ENCODE results near the gene BBC3.

BBC3 gene

DNA sequence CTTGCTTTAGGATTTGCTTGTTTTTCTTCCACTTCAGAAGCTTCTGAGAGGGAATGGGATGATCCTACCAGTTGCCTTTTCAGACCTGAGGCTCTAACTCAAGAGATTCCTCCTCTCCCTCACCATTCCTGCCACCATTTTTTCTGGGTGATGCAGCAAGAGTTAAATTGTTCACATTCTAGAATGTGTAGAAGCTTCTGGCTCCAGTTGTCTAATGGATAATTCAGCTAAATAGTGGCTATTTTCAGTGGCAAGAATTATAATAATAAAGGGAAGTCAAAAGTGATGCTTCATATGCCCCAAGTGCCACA, 20.9 kb downstream of the BBC3 start:
- H3K4me1 ChIP-seq (ENCODE audit: control insufficient read depth in 1 of 2, insufficient read depth in 2 of 2, low read length in 2 of 2), result peaks cover 0 to 5% of the 10 kb centered on the region in 2 donors
- H3K36me3 ChIP-seq (ENCODE audit: control insufficient read depth in 1 of 2, insufficient read depth in 2 of 2, low read length in 2 of 2), result peaks cover 16 to 23% of the 10 kb centered on the region in 2 donors
- no peaks in the 10 kb centered on the region for H3K27me3 ChIP-seq (ENCODE audit: low read depth, low read length)
- no peaks in the 10 kb centered on the region for H3K9me3 ChIP-seq (ENCODE audit: control insufficient read depth in 1 of 2, low read length in 2 of 2)
- no peak overlapping the region for H3K4me3 ChIP-seq (ENCODE audit: low read depth in 1 of 2, low read length in 2 of 2)
- H3K27ac ChIP-seq (ENCODE audit: low read length), result peak overlapping the region; percentile 3

DNA sequence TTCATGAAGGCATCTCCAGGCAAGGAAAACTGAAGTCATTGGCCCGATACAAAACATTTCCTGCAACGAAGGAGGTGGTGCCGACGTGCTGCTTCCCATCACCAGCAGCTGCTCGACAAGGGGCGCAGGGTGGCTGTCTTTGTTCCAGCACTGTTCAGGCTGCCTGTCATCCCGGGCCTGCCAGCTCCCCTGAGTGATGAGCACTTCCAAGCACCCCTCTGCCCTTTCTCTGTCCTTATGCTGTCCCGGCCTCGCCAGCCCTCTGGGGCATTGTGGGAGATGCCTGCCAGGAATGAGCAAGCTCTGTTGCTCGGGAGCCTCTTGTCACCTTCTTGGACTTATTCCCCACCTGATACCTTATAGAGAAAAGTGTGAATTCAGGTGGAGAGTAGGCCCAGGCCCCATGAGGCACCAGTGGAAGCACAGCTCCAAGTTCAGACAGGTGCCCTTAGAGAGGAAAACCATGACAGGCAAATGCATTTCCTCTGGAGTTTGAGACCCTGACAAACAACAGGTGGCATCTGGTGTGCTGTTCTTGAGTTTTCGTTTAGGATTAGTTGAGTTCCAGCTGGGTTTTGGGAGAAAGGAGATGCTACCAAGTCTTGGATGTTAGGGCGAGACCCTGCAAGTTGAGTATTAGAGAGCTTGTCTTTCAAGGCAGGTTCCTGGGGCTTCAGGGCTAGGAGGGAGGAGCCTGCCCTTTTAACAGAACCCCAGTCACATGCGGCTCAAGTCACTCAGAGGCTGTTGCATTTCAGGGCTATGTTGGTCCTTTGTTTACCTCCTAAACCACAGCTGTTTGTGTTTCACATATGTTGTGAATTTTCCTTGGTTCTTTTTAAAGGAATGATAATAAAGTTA, 21.4 kb downstream of the BBC3 start:
- H3K27ac ChIP-seq (ENCODE audit: low read length), result no peak overlapping the region
- H3K4me1 ChIP-seq (ENCODE audit: control insufficient read depth in 1 of 2, insufficient read depth in 2 of 2, low read length in 2 of 2), result peaks cover 0 to 5% of the 10 kb centered on the region in 2 donors
- H3K4me3 ChIP-seq (ENCODE audit: low read depth in 1 of 2, low read length in 2 of 2), result no peak overlapping the region
- H3K9me3 ChIP-seq (ENCODE audit: control insufficient read depth in 1 of 2, low read length in 2 of 2), result no peaks in the 10 kb centered on the region
- peaks cover 22 to 29% of the 10 kb centered on the region in 2 donors for H3K36me3 ChIP-seq (ENCODE audit: control insufficient read depth in 1 of 2, insufficient read depth in 2 of 2, low read length in 2 of 2)
- no peaks in the 10 kb centered on the region for H3K27me3 ChIP-seq (ENCODE audit: low read depth, low read length)

GRCh38 chr19:47203254-47203653, 27.7 kb downstream of the BBC3 start:
- no peaks in the 10 kb centered on the region for H3K27me3 ChIP-seq (ENCODE audit: low read depth, low read length)
- peaks cover 17 to 29% of the 10 kb centered on the region in 2 donors for H3K36me3 ChIP-seq (ENCODE audit: control insufficient read depth in 1 of 2, insufficient read depth in 2 of 2, low read length in 2 of 2)
- H3K27ac ChIP-seq (ENCODE audit: low read length), result no peak overlapping the region
- H3K4me1 ChIP-seq (ENCODE audit: control insufficient read depth in 1 of 2, insufficient read depth in 2 of 2, low read length in 2 of 2), result no peaks in the 10 kb centered on the region
- H3K9me3 ChIP-seq (ENCODE audit: control insufficient read depth in 1 of 2, low read length in 2 of 2), result no peaks in the 10 kb centered on the region
- no peak overlapping the region for H3K4me3 ChIP-seq (ENCODE audit: low read depth in 1 of 2, low read length in 2 of 2)

DNA sequence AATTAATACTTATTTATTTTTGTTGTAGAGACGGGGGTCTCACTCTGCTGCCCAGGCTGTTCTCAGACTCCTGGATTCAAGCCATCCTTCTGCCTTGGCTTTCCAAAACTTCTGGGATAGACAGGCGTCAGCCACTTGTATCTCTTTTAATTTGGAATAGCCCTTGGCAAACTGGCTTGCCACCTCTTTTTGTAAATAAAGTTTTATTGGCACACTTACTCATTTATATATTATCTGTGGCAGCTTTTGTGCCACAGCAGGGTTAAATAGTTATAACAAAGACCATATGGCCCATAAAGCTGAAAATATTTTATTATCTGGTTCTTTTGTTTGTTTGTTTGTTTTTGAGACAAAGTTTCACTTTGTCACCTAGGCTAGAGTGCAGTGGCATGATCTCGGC, 30.5 kb downstream of the BBC3 start:
- Histone ChIP-seq H3K4me1 (ENCODE audit: control insufficient read depth in 1 of 2, insufficient read depth in 2 of 2, low read length in 2 of 2) (no peaks in the 10 kb centered on the region), H3K9me3 (ENCODE audit: control insufficient read depth in 1 of 2, low read length in 2 of 2) (no peaks in the 10 kb centered on the region), H3K4me3 (ENCODE audit: low read depth in 1 of 2, low read length in 2 of 2) (no peak overlapping the region), H3K36me3 (ENCODE audit: control insufficient read depth in 1 of 2, insufficient read depth in 2 of 2, low read length in 2 of 2) (peaks cover 19 to 26% of the 10 kb centered on the region in 2 donors), H3K27ac (ENCODE audit: low read length) (no peak overlapping the region), H3K27me3 (ENCODE audit: low read depth, low read length) (no peaks in the 10 kb centered on the region)

DNA sequence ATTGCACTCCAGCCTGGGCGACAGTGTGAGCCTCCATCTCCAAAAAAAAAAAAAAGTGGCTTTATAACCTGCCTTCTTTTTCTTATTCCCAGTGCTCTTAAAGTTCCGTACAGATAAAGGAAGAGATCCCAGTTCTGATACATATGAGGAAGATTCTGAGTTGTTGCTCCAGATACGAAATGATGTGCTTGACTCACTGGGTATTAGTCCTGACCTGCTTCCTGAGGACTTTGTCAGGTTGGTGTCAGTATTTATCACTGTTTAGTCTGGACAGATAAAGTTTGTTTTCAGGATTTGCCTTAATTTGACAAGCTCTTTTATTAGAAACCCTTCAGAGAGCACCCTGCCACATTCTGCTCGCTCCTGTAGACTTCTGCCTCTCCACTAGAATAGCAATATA, 33.9 kb downstream of the BBC3 start:
- Histone ChIP-seq H3K36me3 (ENCODE audit: control insufficient read depth in 1 of 2, insufficient read depth in 2 of 2, low read length in 2 of 2) (peaks cover 10 to 14% of the 10 kb centered on the region in 2 donors), H3K27ac (ENCODE audit: low read length) (no peak overlapping the region), H3K27me3 (ENCODE audit: low read depth, low read length) (no peaks in the 10 kb centered on the region), H3K4me1 (ENCODE audit: control insufficient read depth in 1 of 2, insufficient read depth in 2 of 2, low read length in 2 of 2) (no peaks in the 10 kb centered on the region), H3K9me3 (ENCODE audit: control insufficient read depth in 1 of 2, low read length in 2 of 2) (no peaks in the 10 kb centered on the region), H3K4me3 (ENCODE audit: low read depth in 1 of 2, low read length in 2 of 2) (no peak overlapping the region)

DNA sequence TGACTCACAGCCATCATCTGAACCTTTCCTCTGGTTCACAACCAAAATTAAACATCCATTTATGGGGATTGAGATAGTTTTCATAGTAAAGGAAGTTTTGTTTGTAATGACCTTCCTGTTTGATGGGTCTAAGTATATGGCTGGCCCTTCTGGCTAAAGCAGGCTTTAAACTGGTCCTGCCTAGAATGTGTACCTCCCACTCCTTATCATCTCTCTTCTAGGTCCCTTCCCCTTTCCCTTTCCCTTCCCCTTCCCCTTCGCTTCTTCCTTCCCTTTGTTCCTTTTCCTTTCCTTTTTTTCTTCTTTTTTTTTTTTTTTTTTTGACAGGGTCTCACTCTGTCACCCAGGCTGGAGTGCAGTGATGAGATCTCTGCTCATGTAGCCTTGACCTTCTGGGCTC, 35.6 kb downstream of the BBC3 start:
- Histone ChIP-seq H3K9me3 (ENCODE audit: control insufficient read depth in 1 of 2, low read length in 2 of 2) (no peaks in the 10 kb centered on the region), H3K4me3 (ENCODE audit: low read depth in 1 of 2, low read length in 2 of 2) (no peak overlapping the region), H3K4me1 (ENCODE audit: control insufficient read depth in 1 of 2, insufficient read depth in 2 of 2, low read length in 2 of 2) (peaks cover 4 to 6% of the 10 kb centered on the region in 2 donors), H3K27me3 (ENCODE audit: low read depth, low read length) (no peaks in the 10 kb centered on the region), H3K27ac (ENCODE audit: low read length) (no peak overlapping the region), H3K36me3 (ENCODE audit: control insufficient read depth in 1 of 2, insufficient read depth in 2 of 2, low read length in 2 of 2) (peaks cover 7 to 14% of the 10 kb centered on the region in 2 donors)

- Histone ChIP-seq H3K27ac (ENCODE audit: low read length) (peak overlapping the region; percentile 49), H3K27me3 (ENCODE audit: low read depth, low read length) (no peaks in the 10 kb centered on the region), H3K9me3 (ENCODE audit: control insufficient read depth in 1 of 2, low read length in 2 of 2) (no peaks in the 10 kb centered on the region), H3K36me3 (ENCODE audit: control insufficient read depth in 1 of 2, insufficient read depth in 2 of 2, low read length in 2 of 2) (no peaks in the 10 kb centered on the region), H3K4me1 (ENCODE audit: control insufficient read depth in 1 of 2, insufficient read depth in 2 of 2, low read length in 2 of 2) (peaks cover 11 to 32% of the 10 kb centered on the region in 2 donors), H3K4me3 (ENCODE audit: low read depth in 1 of 2, low read length in 2 of 2) (peak overlapping the region in 1 of 2 donors; percentile 16)
Measured at GRCh38 chr19:47190167-47190727, 40.8 kb downstream of the BBC3 start.

GRCh38 chr19:47188507-47189033, 42.4 kb downstream of the BBC3 start:
- no peaks in the 10 kb centered on the region for H3K36me3 ChIP-seq (ENCODE audit: control insufficient read depth in 1 of 2, insufficient read depth in 2 of 2, low read length in 2 of 2)
- no peak overlapping the region for H3K4me3 ChIP-seq (ENCODE audit: low read depth in 1 of 2, low read length in 2 of 2)
- H3K9me3 ChIP-seq (ENCODE audit: control insufficient read depth in 1 of 2, low read length in 2 of 2), result no peaks in the 10 kb centered on the region
- H3K27me3 ChIP-seq (ENCODE audit: low read depth, low read length), result no peaks in the 10 kb centered on the region
- H3K4me1 ChIP-seq (ENCODE audit: control insufficient read depth in 1 of 2, insufficient read depth in 2 of 2, low read length in 2 of 2), result peaks cover 11 to 32% of the 10 kb centered on the region in 2 donors
- H3K27ac ChIP-seq (ENCODE audit: low read length), result no peak overlapping the region

GRCh38 chr19:47187797-47188196, 43.2 kb downstream of the BBC3 start:
- peaks cover 11 to 32% of the 10 kb centered on the region in 2 donors for H3K4me1 ChIP-seq (ENCODE audit: control insufficient read depth in 1 of 2, insufficient read depth in 2 of 2, low read length in 2 of 2)
- no peaks in the 10 kb centered on the region for H3K36me3 ChIP-seq (ENCODE audit: control insufficient read depth in 1 of 2, insufficient read depth in 2 of 2, low read length in 2 of 2)
- no peak overlapping the region for H3K4me3 ChIP-seq (ENCODE audit: low read depth in 1 of 2, low read length in 2 of 2)
- no peaks in the 10 kb centered on the region for H3K27me3 ChIP-seq (ENCODE audit: low read depth, low read length)
- no peak overlapping the region for H3K27ac ChIP-seq (ENCODE audit: low read length)
- no peaks in the 10 kb centered on the region for H3K9me3 ChIP-seq (ENCODE audit: control insufficient read depth in 1 of 2, low read length in 2 of 2)

DNA sequence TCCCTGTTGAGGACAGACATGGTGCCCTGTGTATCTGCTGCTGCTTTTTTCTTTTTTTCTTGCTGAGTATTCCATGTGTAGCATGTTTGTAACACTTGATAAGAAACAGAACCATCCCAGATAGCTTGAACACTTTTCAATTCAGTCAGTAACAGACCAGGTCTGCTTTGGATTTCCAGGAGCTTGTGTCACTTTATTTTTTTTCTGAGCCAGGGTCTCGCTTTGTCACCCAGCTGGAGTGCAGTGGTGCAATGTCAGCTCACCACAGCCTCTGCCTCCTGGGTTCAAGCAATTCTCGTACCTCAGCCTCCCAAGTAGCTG, 43.7 kb downstream of the BBC3 start:
- peaks cover 0 to 3% of the 10 kb centered on the region in 2 donors for H3K36me3 ChIP-seq (ENCODE audit: control insufficient read depth in 1 of 2, insufficient read depth in 2 of 2, low read length in 2 of 2)
- H3K4me1 ChIP-seq (ENCODE audit: control insufficient read depth in 1 of 2, insufficient read depth in 2 of 2, low read length in 2 of 2), result peaks cover 11 to 32% of the 10 kb centered on the region in 2 donors
- H3K9me3 ChIP-seq (ENCODE audit: control insufficient read depth in 1 of 2, low read length in 2 of 2), result no peaks in the 10 kb centered on the region
- H3K4me3 ChIP-seq (ENCODE audit: low read depth in 1 of 2, low read length in 2 of 2), result no peak overlapping the region
- H3K27me3 ChIP-seq (ENCODE audit: low read depth, low read length), result no peaks in the 10 kb centered on the region
- H3K27ac ChIP-seq (ENCODE audit: low read length), result peak overlapping the region; percentile 8

GRCh38 chr19:47186446-47187334, 44.3 kb downstream of the BBC3 start:
- Histone ChIP-seq H3K4me1 (ENCODE audit: control insufficient read depth in 1 of 2, insufficient read depth in 2 of 2, low read length in 2 of 2) (peaks cover 11 to 32% of the 10 kb centered on the region in 2 donors), H3K27ac (ENCODE audit: low read length) (peak overlapping the region; percentile 8)

More at GRCh38 chr19:47186446-47187334, 44.3 kb downstream of the BBC3 start:
- Histone ChIP-seq H3K9me3 (ENCODE audit: control insufficient read depth in 1 of 2, low read length in 2 of 2) (no peaks in the 10 kb centered on the region), H3K27me3 (ENCODE audit: low read depth, low read length) (no peaks in the 10 kb centered on the region), H3K36me3 (ENCODE audit: control insufficient read depth in 1 of 2, insufficient read depth in 2 of 2, low read length in 2 of 2) (peaks cover 0 to 3% of the 10 kb centered on the region in 2 donors), H3K4me3 (ENCODE audit: low read depth in 1 of 2, low read length in 2 of 2) (no peak overlapping the region)
